Neural crest cell (in vitro differentiated cells): ENCODE results near the gene DMAC2. TPM values are rescaled to one million over a fixed set of nuclear protein-coding genes. Genes with fewer than 3 reads are reported as not detected.

Source experiments
- DNase-seq: peaks from one replicate; pipeline ENCODE4 v3.0.0; 2021; ENCODE audit warnings: low read depth, mixed read lengths, low spot score
- H3K27ac Mint-ChIP-seq: one replicate; pipeline ENCODE4 v1.8.0; 2021; ENCODE audit warnings: mild to moderate bottlenecking, mixed read lengths; ENCODE audit not compliant: unreplicated experiment
- H3K27me3 Mint-ChIP-seq: 2 replicates; pipeline ENCODE4 v1.8.0; 2021; ENCODE audit warnings: low read depth, mild to moderate bottlenecking, mixed read lengths
- H3K36me3 Mint-ChIP-seq: 2 replicates; pipeline ENCODE4 v1.8.0; 2021; ENCODE audit warnings: low read depth, mild to moderate bottlenecking, mixed read lengths
- H3K4me1 Mint-ChIP-seq: 2 replicates; pipeline ENCODE4 v1.8.0; 2021; ENCODE audit warnings: mixed read lengths
- H3K4me3 Mint-ChIP-seq: one replicate; pipeline ENCODE4 v1.8.0; 2021; ENCODE audit warnings: mild to moderate bottlenecking, mixed read lengths
- H3K9me3 Mint-ChIP-seq: 2 replicates; pipeline ENCODE4 v1.8.0; 2021; ENCODE audit warnings: mixed read lengths
- CTCF ChIP-seq: fragments of 200-600 bp; sonication (generic); conservative IDR thresholded peaks from 2 replicates; pipeline ENCODE4 v1.5.0; 2021; ENCODE audit warnings: antibody characterized with exemption, mild to moderate bottlenecking
- total RNA-seq: library from RNA; stranded (reverse); gene quantifications from 2 replicates; pipeline ENCODE4 v1.2.1, GENCODE V29; 2021

The DMAC2 gene
- total RNA-seq, 1 donor from 2014 or later: 63.1 TPM

GRCh38 chr19:41449079-41449864, 9.6 kb upstream of the DMAC2 start:
- DNase-seq: peak; percentile 90
- H3K4me1 Mint-ChIP-seq: peaks cover 5% of the 10 kb centered on the region
- peak; percentile 97 for TF ChIP-seq CTCF
- no peaks in the 10 kb centered on the region for H3K36me3 Mint-ChIP-seq
- no peaks in the 10 kb centered on the region for H3K9me3 Mint-ChIP-seq
- H3K27me3 Mint-ChIP-seq: peaks cover 66% of the 10 kb centered on the region
- peak overlapping the region; percentile 23 for H3K4me3 Mint-ChIP-seq
- H3K27ac Mint-ChIP-seq: no peak overlapping the region

GRCh38 chr19:41447732-41448332, 8.1 kb upstream of the DMAC2 start:
- no peaks in the 10 kb centered on the region for H3K36me3 Mint-ChIP-seq
- H3K27me3 Mint-ChIP-seq: peaks cover 67% of the 10 kb centered on the region
- no peak for TF ChIP-seq CTCF
- H3K27ac Mint-ChIP-seq: no peak overlapping the region
- no peaks in the 10 kb centered on the region for H3K9me3 Mint-ChIP-seq
- peaks cover 5% of the 10 kb centered on the region for H3K4me1 Mint-ChIP-seq
- no peak for DNase-seq
- no peak overlapping the region for H3K4me3 Mint-ChIP-seq

- Mint-ChIP-seq H3K27me3 (peaks cover 67% of the 10 kb centered on the region), H3K9me3 (no peaks in the 10 kb centered on the region), H3K4me3 (no peak overlapping the region), H3K36me3 (no peaks in the 10 kb centered on the region), H3K4me1 (peaks cover 5% of the 10 kb centered on the region), H3K27ac (no peak overlapping the region)
- no peak for TF ChIP-seq CTCF
- DNase-seq: no peak
Observed at GRCh38 chr19:41445575-41445974, 5.9 kb upstream of the DMAC2 start.

GRCh38 chr19:41443813-41444455, 4.2 kb upstream of the DMAC2 start:
- no peak for TF ChIP-seq CTCF
- no peaks in the 10 kb centered on the region for H3K9me3 Mint-ChIP-seq
- peaks cover 3% of the 10 kb centered on the region for H3K4me1 Mint-ChIP-seq
- no peak overlapping the region for H3K4me3 Mint-ChIP-seq
- no peak for DNase-seq
- H3K27ac Mint-ChIP-seq: no peak overlapping the region
- H3K27me3 Mint-ChIP-seq: peaks cover 60% of the 10 kb centered on the region
- H3K36me3 Mint-ChIP-seq: no peaks in the 10 kb centered on the region

GRCh38 chr19:41442473-41443355, 3.0 kb upstream of the DMAC2 start, which contains the start of gene ERICH4:
Gene ERICH4 (plus strand): TSS chr19:41443156. CDS start chr19:41443170, 14 bp downstream.
- Mint-ChIP-seq H3K4me1 (peaks cover 9% of the 10 kb centered on the region), H3K27ac (no peak within 1 kb of the TSS), H3K9me3 (no peaks in the 10 kb centered on the region), H3K27me3 (peaks cover 52% of the 10 kb centered on the region), H3K36me3 (peaks cover under 1% of the 10 kb centered on the region), H3K4me3 (peak within 1 kb of the TSS; percentile 41)
- no peak for TF ChIP-seq CTCF
- no peak for DNase-seq
